Measurements from ENCODE around the gene ATP8B3. TPM values are rescaled to one million over a fixed set of nuclear protein-coding genes. Genes with fewer than 3 reads are reported as not detected.
"Not testable (repeated sequence)": the region's sequence is repeated elsewhere in the genome, so short reads cannot be mapped to it uniquely, and the experiment has no call there.

The ATP8B3 gene
- total RNA-seq, 1 experiment from 2014 or later: 8.7 TPM

DNA sequence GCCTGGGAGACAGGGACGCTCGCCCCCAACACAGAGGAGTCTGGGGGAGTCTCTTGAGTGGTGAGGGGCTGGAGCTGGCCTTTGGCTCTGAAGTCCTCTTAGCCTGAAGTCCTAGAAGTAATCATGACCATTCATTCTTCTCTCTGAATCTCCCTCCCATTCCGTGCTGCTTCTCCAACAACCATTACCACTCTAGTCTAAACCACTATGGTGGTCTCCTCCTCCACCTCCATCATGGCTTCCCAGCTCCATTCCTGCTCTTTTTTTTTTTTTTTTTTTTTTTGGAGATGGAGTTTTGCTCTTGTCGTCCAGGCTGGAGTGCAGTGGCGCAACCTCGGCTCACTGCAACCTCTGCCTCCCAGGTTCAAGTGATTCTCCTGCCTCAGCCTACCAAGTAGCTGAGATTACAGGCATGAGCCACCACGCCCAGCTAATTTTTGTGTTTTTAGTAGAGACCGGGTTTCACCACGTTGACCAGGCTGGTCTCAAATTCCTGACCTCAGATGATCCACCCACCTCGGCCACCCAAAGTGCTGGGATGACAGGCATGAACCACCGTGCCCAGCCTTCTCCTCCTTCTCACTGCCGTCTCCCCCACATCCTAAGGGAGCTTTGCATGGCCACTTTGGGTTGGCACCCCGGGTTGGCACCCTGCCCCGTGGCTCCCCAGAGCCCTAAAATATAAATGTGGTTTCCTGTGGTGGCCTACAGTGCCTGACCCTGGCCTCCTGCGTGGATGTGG lies 51.1 kb downstream of the ATP8B3 start:
- intact Hi-C loops (cut with micrococcal nuclease; ENCODE audit: unreplicated experiment): not testable (repeated sequence)

DNA sequence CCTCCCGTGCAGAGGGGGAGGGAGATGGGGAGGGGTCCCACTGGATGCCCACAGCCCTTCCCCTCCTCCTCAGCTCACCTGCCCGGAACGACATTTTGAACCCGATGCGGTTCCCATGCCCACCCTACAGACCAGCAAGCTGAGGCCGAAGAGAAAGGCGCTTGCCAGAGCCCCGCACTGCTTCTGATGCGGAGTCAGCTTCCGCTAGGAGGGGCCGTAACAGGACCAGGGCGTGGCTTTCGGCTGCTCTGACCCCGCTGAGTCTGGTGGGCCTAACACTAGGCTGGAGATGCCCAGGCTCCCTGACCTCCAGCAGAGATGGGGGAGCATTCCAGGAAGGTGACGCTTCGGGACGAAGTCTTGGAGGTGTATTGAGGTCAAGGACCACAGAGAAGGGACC lies 52.1 kb downstream of the ATP8B3 start:
- Histone ChIP-seq H3K4me1 (ENCODE audit: insufficient read depth, low read length, poor library complexity, severe bottlenecking) (peaks cover 10% of the 10 kb centered on the region), H3K36me3 (ENCODE audit: insufficient read depth, low read length, poor library complexity, severe bottlenecking) (no peaks in the 10 kb centered on the region), H3K4me3 (ENCODE audit: low read depth, low read length, poor library complexity, severe bottlenecking) (no peak overlapping the region), H3K27ac (ENCODE audit: low read depth, low read length, poor library complexity, severe bottlenecking) (no peak overlapping the region), H3K27me3 (replicated peaks; ENCODE audit: insufficient read depth, low read depth, low read length, poor library complexity) (peaks cover 100% of the 10 kb centered on the region), H3K9me3 (ENCODE audit: low read depth, low read length, poor library complexity, severe bottlenecking) (no peaks in the 10 kb centered on the region)
- TF ChIP-seq EZH2 (IDR thresholded peaks at IDR 0.05; ENCODE audit: borderline replicate concordance, low read depth, low read length, poor library complexity, severe bottlenecking): no peak
- TF ChIP-seq, protein P1, sequence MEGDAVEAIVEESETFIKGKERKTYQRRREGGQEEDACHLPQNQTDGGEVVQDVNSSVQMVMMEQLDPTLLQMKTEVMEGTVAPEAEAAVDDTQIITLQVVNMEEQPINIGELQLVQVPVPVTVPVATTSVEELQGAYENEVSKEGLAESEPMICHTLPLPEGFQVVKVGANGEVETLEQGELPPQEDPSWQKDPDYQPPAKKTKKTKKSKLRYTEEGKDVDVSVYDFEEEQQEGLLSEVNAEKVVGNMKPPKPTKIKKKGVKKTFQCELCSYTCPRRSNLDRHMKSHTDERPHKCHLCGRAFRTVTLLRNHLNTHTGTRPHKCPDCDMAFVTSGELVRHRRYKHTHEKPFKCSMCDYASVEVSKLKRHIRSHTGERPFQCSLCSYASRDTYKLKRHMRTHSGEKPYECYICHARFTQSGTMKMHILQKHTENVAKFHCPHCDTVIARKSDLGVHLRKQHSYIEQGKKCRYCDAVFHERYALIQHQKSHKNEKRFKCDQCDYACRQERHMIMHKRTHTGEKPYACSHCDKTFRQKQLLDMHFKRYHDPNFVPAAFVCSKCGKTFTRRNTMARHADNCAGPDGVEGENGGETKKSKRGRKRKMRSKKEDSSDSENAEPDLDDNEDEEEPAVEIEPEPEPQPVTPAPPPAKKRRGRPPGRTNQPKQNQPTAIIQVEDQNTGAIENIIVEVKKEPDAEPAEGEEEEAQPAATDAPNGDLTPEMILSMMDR (conservative IDR thresholded peaks at IDR 0.05; ENCODE audit: low read depth, low read length): no peak
- intact Hi-C loops (cut with micrococcal nuclease; ENCODE audit: unreplicated experiment): no loop called here
- DNase-seq (ENCODE audit: low spot score): no peak
- BruUV-seq (replicated peaks): no TSS peak
- POLR2A ChIA-PET (ENCODE audit: low non-redundant PET): no interaction called here
- CTCF ChIA-PET: no interaction called here

More for the DNA sequence above, 51.1 kb downstream of the ATP8B3 start:
- DNase-seq (ENCODE audit: low spot score); H3K9me3 ChIP-seq (ENCODE audit: low read depth, low read length, poor library complexity, severe bottlenecking); H3K36me3 ChIP-seq (ENCODE audit: insufficient read depth, low read length, poor library complexity, severe bottlenecking); H3K4me1 ChIP-seq (ENCODE audit: insufficient read depth, low read length, poor library complexity, severe bottlenecking); BruUV-seq (replicated peaks); H3K27ac ChIP-seq (ENCODE audit: low read depth, low read length, poor library complexity, severe bottlenecking); POLR2A ChIA-PET (ENCODE audit: low non-redundant PET); H3K4me3 ChIP-seq (ENCODE audit: low read depth, low read length, poor library complexity, severe bottlenecking): not testable (repeated sequence)
- peaks cover 100% of the 10 kb centered on the region for H3K27me3 ChIP-seq (replicated peaks; ENCODE audit: insufficient read depth, low read depth, low read length, poor library complexity)
- peak; percentile 57 for TF ChIP-seq EZH2 (IDR thresholded peaks at IDR 0.05; ENCODE audit: borderline replicate concordance, low read depth, low read length, poor library complexity, severe bottlenecking)
- CTCF ChIA-PET: interaction anchor here (0.6 kb wide), 2 partner anchors 91 to 215 kb away, joined by 4 to 6 read pairs; no protein-coding TSS in a partner anchor

DNA sequence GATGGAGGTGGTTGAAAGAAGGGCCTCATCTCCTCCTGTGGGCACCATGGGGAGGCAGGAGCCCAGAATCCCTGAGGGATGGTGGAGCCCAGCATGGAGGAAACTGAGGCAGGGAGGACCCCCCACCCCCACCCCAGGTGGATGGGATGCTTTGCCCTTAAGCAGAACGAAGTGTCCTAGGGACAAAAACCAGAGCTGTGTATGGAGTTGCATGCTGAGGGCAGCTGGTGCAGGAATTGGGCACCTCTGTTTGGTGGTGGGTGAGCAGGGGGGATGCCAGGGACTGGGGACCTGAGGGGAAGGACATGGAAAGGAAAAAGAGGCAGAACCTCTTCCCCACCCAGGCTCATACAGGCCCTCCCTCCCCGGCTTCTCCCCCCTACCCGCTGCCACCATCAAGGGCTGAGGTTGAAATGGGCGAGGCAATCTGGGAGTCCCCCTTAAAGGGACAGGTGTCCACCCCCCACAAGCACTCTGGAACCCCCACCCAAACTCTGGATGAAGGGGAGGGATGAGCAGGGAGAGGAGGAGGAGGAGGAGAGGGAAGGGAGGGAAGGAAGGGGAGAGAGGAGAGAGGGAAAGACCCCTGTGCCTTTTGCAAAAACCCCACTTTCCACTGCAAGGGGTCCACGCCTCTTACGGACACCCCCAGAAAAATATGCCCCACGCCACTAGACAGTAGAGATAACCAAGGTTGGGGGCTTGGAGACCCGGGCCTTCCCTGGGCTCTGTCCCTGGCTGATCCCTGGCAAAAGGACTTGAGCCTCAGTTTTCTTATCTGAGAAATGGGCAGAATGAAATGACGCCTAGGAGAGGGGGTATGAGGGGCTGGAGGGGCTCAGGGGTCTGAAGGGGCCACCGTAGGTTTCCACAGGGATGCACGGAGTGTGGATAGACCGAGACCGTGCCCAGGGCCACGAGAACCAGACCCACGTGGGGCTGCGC lies 52.8 kb downstream of the ATP8B3 start:
- DNase-seq (ENCODE audit: low spot score): no peak
- Histone ChIP-seq H3K9me3 (ENCODE audit: low read depth, low read length, poor library complexity, severe bottlenecking) (no peaks in the 10 kb centered on the region), H3K4me3 (ENCODE audit: low read depth, low read length, poor library complexity, severe bottlenecking) (no peak overlapping the region), H3K36me3 (ENCODE audit: insufficient read depth, low read length, poor library complexity, severe bottlenecking) (no peaks in the 10 kb centered on the region), H3K27ac (ENCODE audit: low read depth, low read length, poor library complexity, severe bottlenecking) (no peak overlapping the region), H3K27me3 (replicated peaks; ENCODE audit: insufficient read depth, low read depth, low read length, poor library complexity) (peaks cover 98% of the 10 kb centered on the region), H3K4me1 (ENCODE audit: insufficient read depth, low read length, poor library complexity, severe bottlenecking) (peaks cover 6% of the 10 kb centered on the region)
- BruUV-seq (replicated peaks): no TSS peak
- ChIA-PET POLR2A (ENCODE audit: low non-redundant PET) (no interaction called here), CTCF (no interaction called here)
- intact Hi-C loops (cut with micrococcal nuclease; ENCODE audit: unreplicated experiment): no loop called here
- TF ChIP-seq, protein P1 (conservative IDR thresholded peaks at IDR 0.05; ENCODE audit: low read depth, low read length): no peak
- no peak for TF ChIP-seq EZH2 (IDR thresholded peaks at IDR 0.05; ENCODE audit: borderline replicate concordance, low read depth, low read length, poor library complexity, severe bottlenecking)
